ENCODE results near the gene APPL2.

The APPL2 gene

DNA sequence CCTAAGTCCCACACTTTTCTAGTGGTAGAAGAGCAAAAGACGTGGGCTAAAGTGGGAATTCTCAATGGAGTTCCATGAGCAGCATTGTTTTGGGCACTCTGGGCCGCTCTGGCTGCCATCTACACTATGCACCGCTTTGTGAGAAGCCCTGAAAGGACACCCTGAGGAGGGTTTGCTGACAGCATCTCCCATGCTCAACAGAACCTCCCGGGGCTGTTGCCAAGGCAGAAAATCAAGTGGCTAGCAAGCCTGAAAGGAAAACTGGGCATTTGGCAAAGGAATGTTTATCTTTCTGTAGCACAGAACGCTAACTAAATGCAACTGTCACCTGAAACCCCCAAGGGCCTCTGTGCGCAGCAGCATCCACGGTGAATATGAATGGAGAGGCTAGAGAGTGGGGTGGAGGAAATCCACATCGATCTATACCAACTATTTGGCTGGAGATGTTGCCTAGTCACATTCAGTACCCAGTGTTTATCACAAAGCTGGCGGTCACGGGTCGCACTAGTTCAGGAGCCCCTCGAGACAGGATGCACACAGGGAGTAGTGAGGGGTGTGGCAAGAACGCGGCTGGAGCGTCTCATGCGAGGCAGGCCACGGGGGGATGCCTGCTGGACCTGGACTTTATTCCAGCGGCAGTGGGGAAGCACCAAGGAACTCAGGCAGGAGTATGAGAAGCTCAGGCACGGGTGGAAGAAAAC lies 14.2 kb downstream of the APPL2 start:
- no peak for DNase-seq

DNA sequence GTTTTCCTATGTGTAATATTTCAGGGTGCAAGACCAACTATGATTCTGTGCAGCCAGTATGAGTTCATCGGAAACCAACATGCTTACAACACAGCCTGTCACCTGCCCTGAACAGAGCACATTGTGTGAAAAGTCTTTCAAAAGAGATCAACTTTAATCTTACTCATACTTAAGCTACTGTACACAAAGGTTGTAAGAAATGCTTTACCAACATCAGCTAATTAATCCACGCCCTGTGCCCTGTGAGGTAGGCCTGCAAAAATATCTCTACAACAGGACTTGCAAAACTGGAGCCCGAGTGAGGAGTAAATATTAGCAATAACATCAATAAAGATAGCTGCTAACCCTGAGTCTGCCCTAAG lies 15.1 kb downstream of the APPL2 start:
- DNase-seq, result no peak

- no peak for DNase-seq
Measured at GRCh38 chr12:105220150-105220928, 15.6 kb downstream of the APPL2 start.

GRCh38 chr12:105219261-105220028 lies 16.5 kb downstream of the APPL2 start:
- DNase-seq, result no peak

GRCh38 chr12:105218434-105218833 lies 17.5 kb downstream of the APPL2 start:
- no peak for DNase-seq

GRCh38 chr12:105214670-105215375 lies 21.2 kb downstream of the APPL2 start:
- DNase-seq, result no peak

GRCh38 chr12:105214148-105214547 lies 21.8 kb downstream of the APPL2 start:
- no peak for DNase-seq

GRCh38 chr12:105212438-105212837 lies 23.5 kb downstream of the APPL2 start:
- DNase-seq, result no peak

GRCh38 chr12:105209091-105209490 lies 26.9 kb downstream of the APPL2 start:
- no peak for DNase-seq

GRCh38 chr12:105206686-105207374 lies 29.1 kb downstream of the APPL2 start:
- no peak for DNase-seq

DNA sequence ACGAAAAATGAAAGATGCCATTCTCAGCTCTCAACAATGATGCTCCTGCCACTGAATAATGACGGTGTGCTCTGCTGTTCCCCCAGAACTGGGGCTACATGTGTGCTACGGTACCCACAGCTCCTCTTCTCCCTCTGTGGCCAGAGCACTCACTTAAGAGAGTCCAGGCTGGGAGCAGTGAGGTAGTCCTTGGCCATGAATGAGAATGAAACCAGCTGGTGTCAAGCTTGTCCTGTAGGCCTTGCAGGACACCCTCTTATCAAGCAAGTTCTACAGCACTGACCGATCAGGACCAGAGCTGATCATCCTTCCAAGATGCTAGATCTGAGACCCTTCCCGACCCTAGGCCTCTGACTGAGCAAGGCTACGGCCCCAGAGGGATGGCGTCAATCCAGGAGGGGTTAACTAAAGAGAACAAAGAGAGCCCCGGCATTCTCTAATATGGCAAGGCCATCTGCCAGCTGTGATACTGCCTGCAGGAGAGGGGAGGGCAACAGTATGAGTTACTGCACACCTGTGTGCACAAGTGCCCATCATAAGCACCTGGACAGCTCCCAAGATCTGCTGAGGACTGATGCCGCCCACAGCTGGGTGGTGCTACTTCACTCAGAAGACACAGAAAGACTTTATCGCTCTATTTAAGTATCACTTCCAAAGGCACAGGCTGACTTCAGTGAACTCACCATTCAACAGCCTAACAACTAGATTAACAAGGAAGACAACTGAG lies 30.5 kb downstream of the APPL2 start:
- DNase-seq, result no peak

DNA sequence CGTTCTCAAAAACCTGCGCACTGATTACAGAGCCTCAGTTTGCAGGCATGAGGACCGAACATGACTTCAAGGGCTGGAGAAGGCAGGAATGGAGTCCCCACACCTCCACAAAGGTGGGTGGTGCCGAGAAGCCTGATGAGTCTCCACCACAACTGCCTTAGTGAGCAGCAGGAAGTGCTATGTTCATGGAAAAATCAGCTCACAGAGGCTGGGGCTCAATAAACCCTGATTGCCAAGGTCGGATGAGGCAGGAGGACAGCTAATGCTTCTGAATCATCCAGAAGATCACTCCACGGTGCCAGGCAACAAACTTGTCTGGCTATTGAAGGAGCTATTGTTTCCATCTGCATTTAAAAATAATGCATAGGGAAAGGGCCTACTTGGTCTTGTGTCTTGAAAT lies 31.1 kb downstream of the APPL2 start:
- no peak for DNase-seq

DNA sequence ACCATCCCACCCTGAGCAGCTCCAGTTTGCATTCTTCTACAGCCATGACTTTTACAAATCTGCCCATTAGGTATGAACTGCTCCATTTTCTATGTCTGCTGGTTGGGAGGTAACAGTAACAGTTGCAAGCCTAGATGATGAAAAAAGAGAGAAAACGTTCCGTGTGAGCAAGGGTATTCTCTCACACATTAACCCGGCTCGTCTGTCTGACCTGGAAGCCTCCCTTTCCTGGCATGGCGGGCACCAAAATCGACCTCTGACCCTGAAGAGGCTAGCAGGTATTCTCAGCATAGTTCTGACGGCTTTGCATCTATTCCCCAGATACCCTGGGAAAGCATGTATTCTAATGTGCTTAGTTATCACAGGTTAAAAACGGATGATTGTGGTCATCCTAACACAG lies 31.8 kb downstream of the APPL2 start:
- DNase-seq, result no peak

GRCh38 chr12:105202202-105202601 lies 33.8 kb downstream of the APPL2 start:
- DNase-seq, result no peak

DNA sequence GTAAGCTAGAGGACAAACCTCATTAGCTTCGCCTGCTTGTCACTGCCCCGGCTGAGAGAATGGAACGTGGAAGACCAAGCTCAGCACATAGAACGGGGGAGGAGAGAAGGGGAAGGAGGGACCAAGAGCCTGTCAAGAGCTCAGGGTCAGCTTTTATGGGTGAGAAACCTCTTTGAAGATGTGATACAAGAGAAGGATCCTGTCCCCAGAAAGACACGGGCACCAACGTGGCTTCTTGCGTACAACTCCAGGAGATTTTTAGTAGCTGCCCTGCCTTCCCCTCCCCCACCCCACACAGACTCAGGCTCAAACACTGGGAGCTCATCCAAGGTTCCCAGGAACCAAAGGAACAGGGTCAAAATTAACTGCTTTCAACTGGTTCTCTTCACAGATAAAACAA lies 34.7 kb downstream of the APPL2 start:
- DNase-seq, result no peak

GRCh38 chr12:105200385-105200784 lies 35.6 kb downstream of the APPL2 start:
- DNase-seq, result no peak

DNA sequence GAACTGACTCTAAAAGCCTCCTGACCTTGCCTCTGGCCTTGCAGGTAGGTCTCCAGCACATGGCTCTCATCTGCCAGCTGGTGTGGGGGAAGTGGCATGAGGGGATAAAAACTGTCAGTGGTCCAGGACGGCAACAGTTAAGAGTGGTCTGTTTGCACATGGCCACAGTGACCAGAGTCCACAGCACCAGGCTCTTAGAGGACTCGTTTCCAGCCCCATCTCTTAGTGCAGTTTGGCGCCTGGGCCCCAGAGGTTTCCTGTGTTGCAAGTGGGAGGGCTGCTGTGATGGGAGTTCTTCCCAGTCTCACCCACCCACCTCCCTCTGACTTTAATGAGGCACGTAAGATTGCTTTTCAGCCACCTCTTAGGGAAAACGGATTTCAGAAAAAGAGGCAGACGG lies 37.0 kb downstream of the APPL2 start:
- no peak for DNase-seq

GRCh38 chr12:105196090-105196489 lies 39.9 kb downstream of the APPL2 start:
- no peak for DNase-seq

DNA sequence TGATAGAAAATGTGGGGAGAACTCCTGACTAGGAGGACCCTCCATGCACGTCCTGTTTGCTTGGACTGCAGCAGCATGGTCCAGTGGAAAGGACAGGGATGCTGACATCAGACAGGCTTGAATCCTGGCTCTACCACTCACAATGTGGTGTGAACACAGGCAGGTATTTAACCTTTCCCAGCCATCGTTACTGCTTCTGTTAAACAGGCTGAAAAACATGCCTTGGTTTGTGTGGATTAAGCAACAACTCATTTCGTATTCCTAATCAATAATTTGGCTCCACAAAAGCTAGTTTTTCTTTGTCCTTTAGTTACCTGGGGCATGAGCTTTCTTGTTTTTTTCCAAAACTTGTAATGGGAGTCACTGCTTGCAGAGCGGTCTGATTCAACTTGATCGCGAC lies 41.0 kb downstream of the APPL2 start:
- DNase-seq, result no peak

- DNase-seq, result no peak
Measured at GRCh38 chr12:105192624-105193225, 43.2 kb downstream of the APPL2 start.

- no peak for DNase-seq
Measured at GRCh38 chr12:105190530-105190929, 45.4 kb downstream of the APPL2 start.

All from femur (tissue), 1 donor.